ENCODE measurements around the gene MINDY4.

DNA sequence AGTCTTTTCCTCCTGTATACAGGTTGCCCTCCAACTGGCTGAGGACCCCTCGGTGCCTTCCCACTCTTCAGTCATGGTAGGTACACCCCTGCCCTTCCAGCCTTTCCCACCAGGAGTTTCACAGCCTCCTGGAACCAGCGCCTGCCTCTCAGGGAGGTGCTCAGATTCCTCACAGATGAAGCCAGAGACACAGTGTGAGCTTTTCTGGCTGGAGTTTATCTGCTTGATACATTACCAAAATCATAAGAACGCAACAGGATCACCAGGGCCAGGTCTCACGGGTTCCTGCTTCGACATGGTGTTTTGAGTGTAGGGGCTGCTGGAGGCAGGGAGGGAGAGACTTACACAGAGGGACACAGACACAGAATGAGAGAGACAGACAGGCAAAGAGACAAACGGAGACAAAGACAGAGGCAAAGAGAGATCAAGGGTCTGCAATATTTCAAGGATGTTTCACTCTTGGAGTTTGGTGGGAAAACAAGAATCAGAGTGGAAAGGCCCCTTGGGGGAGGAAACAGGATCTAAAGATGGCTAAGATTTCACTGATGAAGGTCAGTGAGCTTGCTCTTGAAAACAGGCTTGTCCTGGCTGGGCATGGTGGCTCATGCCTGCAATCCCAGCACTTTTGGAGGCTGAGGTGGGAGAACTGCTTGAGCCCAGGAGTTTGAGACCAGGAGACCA is 25.8 kb upstream of the MINDY4 start:
- TF ChIP-seq, protein P1, sequence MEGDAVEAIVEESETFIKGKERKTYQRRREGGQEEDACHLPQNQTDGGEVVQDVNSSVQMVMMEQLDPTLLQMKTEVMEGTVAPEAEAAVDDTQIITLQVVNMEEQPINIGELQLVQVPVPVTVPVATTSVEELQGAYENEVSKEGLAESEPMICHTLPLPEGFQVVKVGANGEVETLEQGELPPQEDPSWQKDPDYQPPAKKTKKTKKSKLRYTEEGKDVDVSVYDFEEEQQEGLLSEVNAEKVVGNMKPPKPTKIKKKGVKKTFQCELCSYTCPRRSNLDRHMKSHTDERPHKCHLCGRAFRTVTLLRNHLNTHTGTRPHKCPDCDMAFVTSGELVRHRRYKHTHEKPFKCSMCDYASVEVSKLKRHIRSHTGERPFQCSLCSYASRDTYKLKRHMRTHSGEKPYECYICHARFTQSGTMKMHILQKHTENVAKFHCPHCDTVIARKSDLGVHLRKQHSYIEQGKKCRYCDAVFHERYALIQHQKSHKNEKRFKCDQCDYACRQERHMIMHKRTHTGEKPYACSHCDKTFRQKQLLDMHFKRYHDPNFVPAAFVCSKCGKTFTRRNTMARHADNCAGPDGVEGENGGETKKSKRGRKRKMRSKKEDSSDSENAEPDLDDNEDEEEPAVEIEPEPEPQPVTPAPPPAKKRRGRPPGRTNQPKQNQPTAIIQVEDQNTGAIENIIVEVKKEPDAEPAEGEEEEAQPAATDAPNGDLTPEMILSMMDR (IDR thresholded peaks at IDR 0.05) = no peak
- no peak for TF ChIP-seq POLR2A (IDR thresholded peaks at IDR 0.05)

Data from right lobe of liver (tissue), 4 donors.